Neutrophil (primary cell): ENCODE data around the gene USH2A.

Experiments used
- H3K27ac ChIP-seq: fragments of 200-600 bp; sonication (generic); 2 replicates; pipeline ENCODE4 v1.5.1; 2016; ENCODE audit warnings: mild to moderate bottlenecking, moderate library complexity
- H3K27me3 ChIP-seq: fragments of 200-600 bp; sonication (generic); 2 replicates; pipeline ENCODE4 v1.6.0; 2016; ENCODE audit warnings: mild to moderate bottlenecking
- H3K36me3 ChIP-seq: fragments of 200-600 bp; sonication (generic); 2 replicates; pipeline ENCODE4 v1.5.1; 2017
- H3K4me1 ChIP-seq, 2 experiments: fragments of 200-600 bp in 1 of 2; sonication (generic) in 1 of 2; 1 replicate in 1 of 2; 2 replicates in 1 of 2; pipeline versions ENCODE4 v1.5.1 to v1.6.1; 2013 to 2016; ENCODE audit warnings: low read depth in 1 of 2, low read length in 1 of 2, mild to moderate bottlenecking in 1 of 2, moderate library complexity in 1 of 2; ENCODE audit not compliant: control insufficient read depth in 1 of 2, insufficient read depth in 1 of 2
- H3K4me3 ChIP-seq, 2 experiments: fragments of 200-600 bp in 1 of 2; sonication (generic) in 1 of 2; 1 replicate in 1 of 2; 2 replicates in 1 of 2; pipeline ENCODE4 v1.5.1; 2013 to 2016; ENCODE audit warnings: low read depth in 1 of 2, low read length in 1 of 2, mild to moderate bottlenecking in 1 of 2, moderate library complexity in 1 of 2
- H3K9me3 ChIP-seq: fragments of 200-600 bp; sonication (generic); 2 replicates; pipeline ENCODE4 v1.5.1; 2016
- TF ChIP-seq, protein P1 (sequence below): fragments of 200-600 bp; sonication (generic); IDR thresholded peaks from 2 replicates; pipeline ENCODE4 v1.5.1; 2016; ENCODE audit warnings: antibody characterized with exemption

The USH2A gene

GRCh38 chr1:216005916-216006315 is 417.3 kb downstream of the USH2A start:
- Histone ChIP-seq H3K4me1 (no peaks in the 10 kb centered on the region), H3K9me3 (no peaks in the 10 kb centered on the region), H3K27ac (no peak overlapping the region), H3K36me3 (no peaks in the 10 kb centered on the region), H3K27me3 (no peaks in the 10 kb centered on the region), H3K4me3 (no peak overlapping the region)
- TF ChIP-seq, protein P1, sequence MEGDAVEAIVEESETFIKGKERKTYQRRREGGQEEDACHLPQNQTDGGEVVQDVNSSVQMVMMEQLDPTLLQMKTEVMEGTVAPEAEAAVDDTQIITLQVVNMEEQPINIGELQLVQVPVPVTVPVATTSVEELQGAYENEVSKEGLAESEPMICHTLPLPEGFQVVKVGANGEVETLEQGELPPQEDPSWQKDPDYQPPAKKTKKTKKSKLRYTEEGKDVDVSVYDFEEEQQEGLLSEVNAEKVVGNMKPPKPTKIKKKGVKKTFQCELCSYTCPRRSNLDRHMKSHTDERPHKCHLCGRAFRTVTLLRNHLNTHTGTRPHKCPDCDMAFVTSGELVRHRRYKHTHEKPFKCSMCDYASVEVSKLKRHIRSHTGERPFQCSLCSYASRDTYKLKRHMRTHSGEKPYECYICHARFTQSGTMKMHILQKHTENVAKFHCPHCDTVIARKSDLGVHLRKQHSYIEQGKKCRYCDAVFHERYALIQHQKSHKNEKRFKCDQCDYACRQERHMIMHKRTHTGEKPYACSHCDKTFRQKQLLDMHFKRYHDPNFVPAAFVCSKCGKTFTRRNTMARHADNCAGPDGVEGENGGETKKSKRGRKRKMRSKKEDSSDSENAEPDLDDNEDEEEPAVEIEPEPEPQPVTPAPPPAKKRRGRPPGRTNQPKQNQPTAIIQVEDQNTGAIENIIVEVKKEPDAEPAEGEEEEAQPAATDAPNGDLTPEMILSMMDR = no peak

DNA sequence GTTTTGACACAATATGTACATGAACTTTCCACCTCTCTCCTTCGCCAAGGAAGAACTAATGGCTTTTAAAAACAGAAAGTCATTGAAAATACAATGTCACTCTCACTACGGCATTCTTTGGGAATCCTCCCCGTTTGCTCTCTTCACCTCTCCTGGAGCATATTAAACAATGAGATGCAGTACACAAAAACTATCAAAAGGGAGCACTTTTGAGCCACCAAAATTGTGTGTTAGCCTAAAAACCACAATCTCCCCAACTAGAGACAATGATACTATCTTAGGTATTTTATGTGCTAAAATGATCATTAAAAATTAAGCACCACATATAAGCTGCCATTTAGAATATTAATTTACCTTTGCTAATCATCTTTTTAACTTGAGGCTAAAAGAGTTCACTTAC is 430.6 kb downstream of the USH2A start:
- Histone ChIP-seq H3K4me3 (no peak overlapping the region), H3K27ac (no peak overlapping the region), H3K9me3 (no peaks in the 10 kb centered on the region), H3K27me3 (no peaks in the 10 kb centered on the region), H3K4me1 (no peaks in the 10 kb centered on the region), H3K36me3 (no peaks in the 10 kb centered on the region)
- TF ChIP-seq, protein P1 = no peak

GRCh38 chr1:215987092-215987875 is 436.0 kb downstream of the USH2A start:
- no peak overlapping the region for H3K27ac ChIP-seq
- H3K27me3 ChIP-seq = no peaks in the 10 kb centered on the region
- H3K4me3 ChIP-seq = no peak overlapping the region
- no peaks in the 10 kb centered on the region for H3K4me1 ChIP-seq
- H3K9me3 ChIP-seq = no peaks in the 10 kb centered on the region
- TF ChIP-seq, protein P1 = no peak
- no peaks in the 10 kb centered on the region for H3K36me3 ChIP-seq

DNA sequence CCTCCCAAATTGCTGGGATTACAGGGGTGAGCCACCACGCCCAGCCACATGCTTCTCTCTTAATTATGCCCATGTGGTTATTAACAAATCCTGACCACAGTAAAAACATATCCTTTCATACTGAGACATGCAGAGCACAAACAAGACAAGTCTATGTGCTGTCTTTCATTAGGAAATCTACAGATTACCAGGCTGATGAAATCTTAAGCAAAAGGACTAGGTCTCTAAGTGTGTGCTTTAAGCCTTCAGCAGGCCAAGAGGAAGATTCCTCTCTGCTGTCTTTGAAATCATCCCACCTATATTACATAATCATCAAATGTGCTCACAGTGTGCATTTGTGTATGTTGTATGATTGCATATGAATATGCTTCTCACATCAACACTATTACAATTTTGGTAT is 436.8 kb downstream of the USH2A start:
- no peaks in the 10 kb centered on the region for H3K4me1 ChIP-seq
- no peaks in the 10 kb centered on the region for H3K27me3 ChIP-seq
- no peaks in the 10 kb centered on the region for H3K36me3 ChIP-seq
- H3K9me3 ChIP-seq = no peaks in the 10 kb centered on the region
- TF ChIP-seq, protein P1 = no peak
- no peak overlapping the region for H3K4me3 ChIP-seq
- H3K27ac ChIP-seq = no peak overlapping the region

DNA sequence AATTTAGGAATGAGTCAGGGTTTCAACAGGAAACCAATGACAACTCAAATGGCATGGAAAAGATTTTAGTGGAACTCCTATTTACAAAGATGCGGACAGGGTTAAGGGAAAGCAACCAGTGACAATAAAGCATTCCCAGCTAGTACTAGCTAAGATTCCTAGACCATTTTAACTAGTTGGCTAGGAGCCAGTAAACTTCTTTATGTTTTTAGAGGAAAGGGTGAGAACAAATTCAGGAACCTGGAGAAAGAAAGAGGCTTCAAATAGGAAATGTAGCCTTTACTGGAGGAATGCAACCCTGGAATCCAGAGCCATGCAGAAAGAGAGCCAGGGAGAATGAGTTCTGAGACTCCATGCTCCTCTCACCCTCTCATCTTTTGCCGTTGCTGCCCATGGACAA is 439.6 kb downstream of the USH2A start:
- H3K36me3 ChIP-seq = no peaks in the 10 kb centered on the region
- TF ChIP-seq, protein P1 = no peak
- H3K4me3 ChIP-seq = no peak overlapping the region
- no peaks in the 10 kb centered on the region for H3K4me1 ChIP-seq
- H3K27me3 ChIP-seq = no peaks in the 10 kb centered on the region
- no peaks in the 10 kb centered on the region for H3K9me3 ChIP-seq
- no peak overlapping the region for H3K27ac ChIP-seq
